BLaER1 (cell line): ENCODE data around the gene CLEC10A.

Experiments used
- H3K27ac ChIP-seq: shearing (Covaris generic); formaldehyde crosslinking; 2 replicates; pipeline ENCODE4 v1.8.1; 2022
- H3K27me3 ChIP-seq: shearing (Covaris generic); formaldehyde crosslinking; 2 replicates; pipeline ENCODE4 v1.8.1; 2022
- H3K36me3 ChIP-seq: shearing (Covaris generic); formaldehyde crosslinking; 2 replicates; pipeline ENCODE4 v1.8.1; 2022
- H3K4me1 ChIP-seq: shearing (Covaris generic); formaldehyde crosslinking; 2 replicates; pipeline ENCODE4 v1.8.1; 2022
- H3K4me2 ChIP-seq: shearing (Covaris generic); formaldehyde crosslinking; 2 replicates; pipeline ENCODE4 v1.8.1; 2022
- H3K4me3 ChIP-seq: shearing (Covaris generic); formaldehyde crosslinking; 2 replicates; pipeline ENCODE4 v1.8.1; 2022
- H3K9ac ChIP-seq: shearing (Covaris generic); formaldehyde crosslinking; 2 replicates; pipeline ENCODE4 v1.8.1; 2022
- H3K9me3 ChIP-seq: shearing (Covaris generic); formaldehyde crosslinking; 2 replicates; pipeline ENCODE4 v1.8.1; 2022
- H4K20me1 ChIP-seq: shearing (Covaris generic); formaldehyde crosslinking; 2 replicates; pipeline ENCODE4 v1.8.1; 2022
- Cebpa-rat ChIP-seq: shearing (Covaris generic); IDR thresholded peaks from 2 replicates; pipeline ENCODE4 v1.8.1; 2022

CLEC10A gene

GRCh38 chr17:7119314-7119713 lies 39.3 kb upstream of the CLEC10A start:
- Histone ChIP-seq H3K4me3 (no peak overlapping the region), H3K4me1 (peaks cover 39% of the 10 kb centered on the region), H3K36me3 (no peaks in the 10 kb centered on the region), H3K9ac (no peak overlapping the region), H3K27ac (no peak overlapping the region), H4K20me1 (no peaks in the 10 kb centered on the region), H3K9me3 (no peaks in the 10 kb centered on the region), H3K4me2 (0 out of 2 replicates have a peak overlapping the region, but pooled peaks have one; percentile 14), H3K27me3 (no peaks in the 10 kb centered on the region)
- no peak for TF ChIP-seq Cebpa-rat

GRCh38 chr17:7114875-7115614 lies 35.0 kb upstream of the CLEC10A start:
- no peaks in the 10 kb centered on the region for H4K20me1 ChIP-seq
- no peak overlapping the region for H3K9ac ChIP-seq
- H3K9me3 ChIP-seq, result peaks cover 4% of the 10 kb centered on the region; the same call in 1 of the 2 replicates
- TF ChIP-seq Cebpa-rat, result 0 out of 2 replicates have a peak, but pooled peaks have one; percentile 48
- no peaks in the 10 kb centered on the region for H3K27me3 ChIP-seq
- no peak overlapping the region for H3K4me3 ChIP-seq
- H3K36me3 ChIP-seq, result no peaks in the 10 kb centered on the region
- peak overlapping the region; percentile 37; the same call in 1 of the 2 replicates for H3K27ac ChIP-seq
- H3K4me1 ChIP-seq, result peaks cover 40% of the 10 kb centered on the region
- H3K4me2 ChIP-seq, result peak overlapping the region; percentile 88

GRCh38 chr17:7114241-7114874 lies 34.3 kb upstream of the CLEC10A start, which contains the start of gene ASGR2:
Gene ASGR2 (minus strand): TSS chr17:7114822. CDS start chr17:7114240, 582 bp downstream.
- H3K9ac ChIP-seq, result no peak within 1 kb of the TSS
- H3K4me2 ChIP-seq, result peak within 1 kb of the TSS; percentile 88
- H4K20me1 ChIP-seq, result no peaks in the 10 kb centered on the region
- TF ChIP-seq Cebpa-rat, result no peak
- peaks cover 40% of the 10 kb centered on the region for H3K4me1 ChIP-seq
- H3K4me3 ChIP-seq, result no peak within 1 kb of the TSS
- H3K27me3 ChIP-seq, result no peaks in the 10 kb centered on the region
- no peaks in the 10 kb centered on the region for H3K36me3 ChIP-seq
- H3K27ac ChIP-seq, result peak within 1 kb of the TSS; percentile 37; the same call in 1 of the 2 replicates
- H3K9me3 ChIP-seq, result peaks cover 4% of the 10 kb centered on the region; the same call in 1 of the 2 replicates

GRCh38 chr17:7113273-7114071 lies 33.4 kb upstream of the CLEC10A start:
- Histone ChIP-seq H4K20me1 (no peaks in the 10 kb centered on the region), H3K27me3 (no peaks in the 10 kb centered on the region), H3K36me3 (no peaks in the 10 kb centered on the region), H3K9me3 (peaks cover 4% of the 10 kb centered on the region; the same call in 1 of the 2 replicates), H3K9ac (no peak overlapping the region), H3K4me2 (peak overlapping the region; percentile 88), H3K27ac (no peak overlapping the region), H3K4me3 (no peak overlapping the region), H3K4me1 (peaks cover 38% of the 10 kb centered on the region)
- no peak for TF ChIP-seq Cebpa-rat

- Histone ChIP-seq H4K20me1 (no peaks in the 10 kb centered on the region), H3K9me3 (peaks cover 4% of the 10 kb centered on the region; the same call in 1 of the 2 replicates), H3K4me3 (no peak overlapping the region), H3K27me3 (no peaks in the 10 kb centered on the region), H3K4me2 (no peak overlapping the region), H3K36me3 (no peaks in the 10 kb centered on the region), H3K4me1 (peaks cover 31% of the 10 kb centered on the region), H3K9ac (no peak overlapping the region), H3K27ac (no peak overlapping the region)
- no peak for TF ChIP-seq Cebpa-rat
These were observed 32.6 kb upstream of the CLEC10A start for GRCh38 chr17:7112510-7113108.

- Histone ChIP-seq H3K27me3 (no peaks in the 10 kb centered on the region), H3K36me3 (no peaks in the 10 kb centered on the region), H3K9ac (no peak overlapping the region), H3K4me1 (peaks cover 36% of the 10 kb centered on the region), H3K27ac (no peak overlapping the region), H3K9me3 (peaks cover 4% of the 10 kb centered on the region; the same call in 1 of the 2 replicates), H4K20me1 (no peaks in the 10 kb centered on the region), H3K4me3 (no peak overlapping the region), H3K4me2 (no peak overlapping the region)
- no peak for TF ChIP-seq Cebpa-rat
These were observed 31.9 kb upstream of the CLEC10A start for GRCh38 chr17:7111784-7112509.

- no peaks in the 10 kb centered on the region for H3K36me3 ChIP-seq
- no peaks in the 10 kb centered on the region for H4K20me1 ChIP-seq
- H3K4me2 ChIP-seq, result no peak overlapping the region
- H3K4me1 ChIP-seq, result peaks cover 46% of the 10 kb centered on the region
- H3K9ac ChIP-seq, result no peak overlapping the region
- H3K27ac ChIP-seq, result no peak overlapping the region
- no peak for TF ChIP-seq Cebpa-rat
- H3K9me3 ChIP-seq, result peaks cover 4% of the 10 kb centered on the region; the same call in 1 of the 2 replicates
- no peaks in the 10 kb centered on the region for H3K27me3 ChIP-seq
- no peak overlapping the region for H3K4me3 ChIP-seq
These were observed 30.7 kb upstream of the CLEC10A start for GRCh38 chr17:7110617-7111306.

- H3K27ac ChIP-seq, result no peak overlapping the region
- no peaks in the 10 kb centered on the region for H4K20me1 ChIP-seq
- H3K9ac ChIP-seq, result no peak overlapping the region
- no peaks in the 10 kb centered on the region for H3K36me3 ChIP-seq
- peaks cover 4% of the 10 kb centered on the region; the same call in 1 of the 2 replicates for H3K9me3 ChIP-seq
- TF ChIP-seq Cebpa-rat, result no peak
- no peak overlapping the region for H3K4me2 ChIP-seq
- no peak overlapping the region for H3K4me3 ChIP-seq
- H3K4me1 ChIP-seq, result peaks cover 38% of the 10 kb centered on the region
- H3K27me3 ChIP-seq, result no peaks in the 10 kb centered on the region
These were observed 29.6 kb upstream of the CLEC10A start for GRCh38 chr17:7109461-7110322.
